ENCODE measurements around the gene NPSR1.

DNA sequence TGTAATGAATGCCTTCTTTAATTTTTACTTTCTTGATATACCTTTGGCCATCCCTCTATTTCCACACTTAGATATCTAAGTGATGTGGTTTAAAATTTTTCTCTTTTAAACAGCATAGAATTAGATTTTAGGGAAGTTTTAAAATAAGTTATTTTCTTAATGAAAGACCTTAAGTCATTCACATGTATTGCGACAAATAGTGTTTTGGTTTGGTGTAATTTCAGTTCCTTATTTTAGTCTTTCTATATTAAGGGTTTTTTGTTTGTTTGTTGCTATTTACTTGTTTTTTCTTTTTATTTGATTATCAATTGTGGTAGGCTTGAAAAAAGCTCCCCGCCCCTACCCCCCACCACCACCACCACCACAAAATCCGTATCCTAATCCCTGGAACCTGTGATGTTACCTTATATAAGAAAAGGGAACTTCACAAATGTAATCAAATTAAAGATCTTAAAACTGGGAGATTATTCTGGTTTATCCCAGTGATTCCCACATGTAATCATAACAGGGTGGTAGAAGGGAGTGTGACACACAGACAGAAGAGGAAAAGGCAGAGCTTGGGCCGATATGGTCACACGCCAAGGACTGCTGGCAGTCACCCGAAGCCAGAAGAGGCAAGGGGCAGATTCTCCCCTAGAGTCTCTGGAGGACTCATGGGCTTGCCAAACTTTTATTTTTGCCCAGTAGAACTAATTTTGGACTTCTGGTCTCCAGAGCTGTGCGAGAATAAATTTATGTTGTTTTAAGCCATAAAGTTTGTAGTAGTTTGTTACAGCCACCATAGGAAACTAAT lies 149.7 kb downstream of the NPSR1 start:
- TF ChIP-seq, protein P1, sequence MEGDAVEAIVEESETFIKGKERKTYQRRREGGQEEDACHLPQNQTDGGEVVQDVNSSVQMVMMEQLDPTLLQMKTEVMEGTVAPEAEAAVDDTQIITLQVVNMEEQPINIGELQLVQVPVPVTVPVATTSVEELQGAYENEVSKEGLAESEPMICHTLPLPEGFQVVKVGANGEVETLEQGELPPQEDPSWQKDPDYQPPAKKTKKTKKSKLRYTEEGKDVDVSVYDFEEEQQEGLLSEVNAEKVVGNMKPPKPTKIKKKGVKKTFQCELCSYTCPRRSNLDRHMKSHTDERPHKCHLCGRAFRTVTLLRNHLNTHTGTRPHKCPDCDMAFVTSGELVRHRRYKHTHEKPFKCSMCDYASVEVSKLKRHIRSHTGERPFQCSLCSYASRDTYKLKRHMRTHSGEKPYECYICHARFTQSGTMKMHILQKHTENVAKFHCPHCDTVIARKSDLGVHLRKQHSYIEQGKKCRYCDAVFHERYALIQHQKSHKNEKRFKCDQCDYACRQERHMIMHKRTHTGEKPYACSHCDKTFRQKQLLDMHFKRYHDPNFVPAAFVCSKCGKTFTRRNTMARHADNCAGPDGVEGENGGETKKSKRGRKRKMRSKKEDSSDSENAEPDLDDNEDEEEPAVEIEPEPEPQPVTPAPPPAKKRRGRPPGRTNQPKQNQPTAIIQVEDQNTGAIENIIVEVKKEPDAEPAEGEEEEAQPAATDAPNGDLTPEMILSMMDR (IDR thresholded peaks at IDR 0.05; ENCODE audit: low read depth, low read length, poor library complexity, severe bottlenecking) = no peak
- TF ChIP-seq EZH2phosphoT487 (IDR thresholded peaks at IDR 0.05; ENCODE audit: borderline replicate concordance, low read length) = no peak

All from DOHH2 (cell line).